Choroid plexus epithelial cell (primary cell): Measurements from ENCODE around the gene NSMCE1.

Source experiments
- DNase-seq: peaks from one replicate; pipeline ENCODE4 v3.0.0-alpha.2; 2010; ENCODE audit warnings: low read depth
- H3K4me3 ChIP-seq: 2 replicates; pipeline ENCODE4 v1.5.1; 2011; ENCODE audit warnings: low read depth, mild to moderate bottlenecking, control low read depth, low read length, moderate library complexity
- CTCF ChIP-seq: conservative IDR thresholded peaks from 2 replicates; pipeline ENCODE4 v1.5.1; 2011; ENCODE audit warnings: low read depth, mild to moderate bottlenecking, control low read depth, inconsistent platforms, low read length, moderate library complexity

NSMCE1 gene

GRCh38 chr16:27198451-27199234, 69.9 kb downstream of the NSMCE1 start:
- no peak overlapping the region for H3K4me3 ChIP-seq
- TF ChIP-seq CTCF, result no peak
- DNase-seq, result no peak

DNA sequence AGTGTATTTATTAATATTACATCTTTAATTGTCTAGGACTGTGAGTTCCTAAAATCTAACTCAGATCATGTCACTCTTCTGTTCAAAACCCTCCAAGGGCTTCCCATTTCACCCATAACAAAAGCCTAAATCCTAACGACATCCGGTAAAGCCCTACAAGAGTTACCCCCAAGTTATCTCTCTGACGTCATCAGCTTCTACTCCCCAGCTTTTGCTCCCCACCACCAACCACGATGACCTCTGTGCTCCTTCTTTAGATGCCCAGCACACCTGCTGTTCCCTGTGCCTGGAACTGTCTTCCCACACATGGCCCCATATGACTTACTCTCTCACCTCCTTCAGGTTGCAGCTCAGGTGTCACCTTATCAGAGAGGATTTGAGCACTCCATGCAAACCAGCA, 71.6 kb downstream of the NSMCE1 start:
- no peak overlapping the region for H3K4me3 ChIP-seq
- no peak for TF ChIP-seq CTCF
- DNase-seq, result no peak

GRCh38 chr16:27195941-27196595, 72.5 kb downstream of the NSMCE1 start:
- H3K4me3 ChIP-seq, result no peak overlapping the region
- no peak for DNase-seq
- no peak for TF ChIP-seq CTCF

GRCh38 chr16:27195076-27195741, 73.4 kb downstream of the NSMCE1 start:
- no peak for TF ChIP-seq CTCF
- no peak for DNase-seq

DNA sequence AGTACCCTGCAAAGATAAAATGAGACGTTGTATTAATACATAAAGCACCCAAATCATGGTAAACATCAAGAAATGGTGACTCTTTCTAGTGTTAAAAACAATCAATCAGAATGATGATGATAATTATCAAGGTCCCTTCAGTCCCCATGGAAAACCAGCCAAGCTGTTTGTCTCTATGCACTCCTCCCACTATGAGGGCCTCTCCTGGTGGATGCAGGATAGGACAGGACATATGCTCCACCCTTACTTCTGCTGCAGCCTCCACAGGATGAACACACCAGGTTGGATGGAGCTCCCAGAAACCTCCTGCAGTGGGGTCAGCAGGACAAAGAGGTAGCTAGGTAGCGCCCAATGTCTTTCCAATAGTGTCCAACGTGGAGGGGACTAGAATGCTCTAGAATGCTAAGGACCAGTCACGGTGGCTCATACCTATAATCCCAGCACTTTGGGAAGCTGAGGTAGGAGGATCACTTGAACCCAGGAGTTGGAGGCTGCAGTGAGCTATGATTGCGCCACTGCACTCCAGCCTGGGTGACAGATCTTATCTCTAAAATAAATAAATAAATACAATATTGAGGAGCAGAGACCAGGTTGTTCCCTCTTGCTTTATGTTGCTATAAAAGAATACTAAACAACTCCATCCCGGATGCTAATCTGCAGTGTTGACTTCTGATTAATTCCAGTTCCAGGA, 75.1 kb downstream of the NSMCE1 start:
- DNase-seq, result peak; percentile 28
- TF ChIP-seq CTCF, result peak; percentile 59

More at GRCh38 chr16:27195076-27195741, 73.4 kb downstream of the NSMCE1 start:
- no peak overlapping the region for H3K4me3 ChIP-seq

DNA sequence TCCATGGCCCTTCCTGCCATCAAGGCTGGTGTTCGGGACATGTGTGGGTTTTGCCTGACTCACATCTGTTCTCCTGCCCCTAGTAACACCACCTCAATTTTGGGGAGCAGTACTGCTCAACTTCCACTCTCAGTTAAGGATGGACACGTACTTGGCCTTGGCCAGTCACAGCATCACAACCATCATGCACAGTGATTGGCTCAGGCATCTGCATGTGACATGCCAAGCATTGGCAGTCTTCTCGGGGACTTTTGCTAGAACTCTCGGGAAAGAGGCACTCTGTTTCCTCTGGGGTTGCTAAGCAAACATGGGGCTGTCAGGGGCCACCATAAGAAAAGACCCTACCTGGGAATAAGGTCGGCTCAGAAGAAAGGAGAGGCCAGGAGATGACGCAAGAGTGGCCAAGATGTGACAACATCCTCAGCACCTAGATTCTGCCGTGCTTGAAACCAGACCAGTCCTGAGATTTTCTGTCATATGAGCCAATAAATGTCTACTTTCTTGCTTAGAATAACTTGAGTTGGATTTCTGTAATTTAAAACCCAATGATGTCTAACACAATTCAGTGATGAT, 77.1 kb downstream of the NSMCE1 start:
- H3K4me3 ChIP-seq, result no peak overlapping the region
- TF ChIP-seq CTCF, result no peak
- no peak for DNase-seq

More for the DNA sequence above, 75.1 kb downstream of the NSMCE1 start:
- no peak overlapping the region for H3K4me3 ChIP-seq
